SU-DHL-6 (cell line): Measurements from ENCODE around the gene BNC2.

Experiments used
- H2AFZ ChIP-seq: fragments of 200-600 bp; sonication (generic); 2 replicates; pipeline ENCODE4 v1.6.1; 2014; ENCODE audit warnings: low read depth, mild to moderate bottlenecking, moderate library complexity, mixed read lengths, antibody characterized with exemption, low read length; ENCODE audit not compliant: severe bottlenecking
- H3F3A ChIP-seq: fragments of 200-600 bp; shearing (Covaris generic); 2 replicates; pipeline ENCODE4 v1.6.0; 2016; ENCODE audit warnings: antibody characterized with exemption, mild to moderate bottlenecking; ENCODE audit not compliant: insufficient read depth
- H3K27ac ChIP-seq: fragments of 200-600 bp; sonication (generic); 2 replicates; pipeline ENCODE4 v1.5.1; 2016; ENCODE audit warnings: low read depth, mild to moderate bottlenecking, low read length, moderate library complexity, mixed read lengths
- H3K27me3 ChIP-seq: fragments of 200-600 bp; sonication (generic), shearing (Covaris generic); 2 replicates; pipeline ENCODE4 v1.6.0; 2014; ENCODE audit warnings: mild to moderate bottlenecking, low read length
- H3K36me3 ChIP-seq: fragments of 200-600 bp; sonication (generic); 2 replicates; pipeline ENCODE4 v1.6.1; 2014; ENCODE audit warnings: mild to moderate bottlenecking, low read length, mixed read lengths
- H3K4me2 ChIP-seq: fragments of 300-600, 200-600 bp; shearing (Covaris generic), sonication (generic); 2 replicates; pipeline ENCODE4 v1.6.0; 2014; ENCODE audit warnings: low read length, low read depth, mild to moderate bottlenecking; ENCODE audit not compliant: poor library complexity, severe bottlenecking
- H3K4me3 ChIP-seq: fragments of 200-600 bp; sonication (generic); 2 replicates; pipeline ENCODE4 v1.5.1; 2014; ENCODE audit warnings: antibody characterized with exemption, low read length, mild to moderate bottlenecking, mixed read lengths; ENCODE audit not compliant: insufficient read depth, poor library complexity, severe bottlenecking
- H3K79me2 ChIP-seq: fragments of 200-600 bp; sonication (generic); 2 replicates; pipeline ENCODE4 v1.6.1; 2014; ENCODE audit warnings: mild to moderate bottlenecking, low read length, moderate library complexity; ENCODE audit not compliant: insufficient read depth
- H3K9ac ChIP-seq: fragments of 200-600 bp; sonication (generic); 2 replicates; pipeline ENCODE4 v1.7.0; 2014; ENCODE audit warnings: mild to moderate bottlenecking, low read length
- H3K9me2 ChIP-seq: fragments of 200-600 bp; sonication (generic); replicated peaks from 2 replicates; pipeline ENCODE4 v1.6.1; 2014; ENCODE audit warnings: low read length; ENCODE audit not compliant: insufficient read depth
- H3K9me3 ChIP-seq: fragments of 200-600 bp; sonication (generic); 2 replicates; pipeline ENCODE4 v1.6.1; 2014; ENCODE audit warnings: low read length, mixed read lengths; ENCODE audit not compliant: insufficient read depth
- H4K20me1 ChIP-seq: fragments of 200-600 bp; sonication (generic); 2 replicates; pipeline ENCODE4 v1.6.1; 2014; ENCODE audit warnings: low read depth, mild to moderate bottlenecking, antibody characterized with exemption, low read length, moderate library complexity, mixed read lengths
- CTCF ChIP-seq: fragments of 200-600 bp; sonication (generic); IDR thresholded peaks from one replicate; pipeline ENCODE4 v1.5.1; 2017; ENCODE audit warnings: antibody characterized with exemption, mild to moderate bottlenecking, low read length, moderate library complexity; ENCODE audit not compliant: insufficient read depth, poor library complexity, severe bottlenecking
- EZH2phosphoT487 ChIP-seq: fragments of 200-600 bp; sonication (generic), shearing (Covaris generic); conservative IDR thresholded peaks from 2 replicates; pipeline ENCODE4 v1.6.1; 2018; ENCODE audit warnings: mild to moderate bottlenecking, antibody characterized with exemption, low read length, moderate library complexity, mixed read lengths

BNC2 gene

GRCh38 chr9:16626577-16627130 is 243.8 kb downstream of the BNC2 start:
- Histone ChIP-seq H3K4me3 (no peak overlapping the region), H3K79me2 (no peaks in the 10 kb centered on the region), H3K27ac (no peak overlapping the region), H3K9me3 (no peaks in the 10 kb centered on the region), H3F3A (no peaks in the 10 kb centered on the region), H4K20me1 (no peaks in the 10 kb centered on the region), H2AFZ (no peak overlapping the region), H3K4me2 (no peak overlapping the region), H3K9ac (no peak overlapping the region), H3K27me3 (no peaks in the 10 kb centered on the region), H3K36me3 (no peaks in the 10 kb centered on the region), H3K9me2 (no peaks in the 10 kb centered on the region)
- TF ChIP-seq CTCF: no peak
- no peak for TF ChIP-seq EZH2phosphoT487

GRCh38 chr9:16625811-16626210 is 244.7 kb downstream of the BNC2 start:
- Histone ChIP-seq H3K9me2 (no peaks in the 10 kb centered on the region), H2AFZ (no peak overlapping the region), H4K20me1 (no peaks in the 10 kb centered on the region), H3K4me3 (no peak overlapping the region), H3K79me2 (no peaks in the 10 kb centered on the region), H3K36me3 (no peaks in the 10 kb centered on the region), H3K27ac (no peak overlapping the region), H3K9ac (no peak overlapping the region), H3K27me3 (no peaks in the 10 kb centered on the region), H3F3A (no peaks in the 10 kb centered on the region), H3K9me3 (no peaks in the 10 kb centered on the region), H3K4me2 (no peak overlapping the region)
- TF ChIP-seq CTCF: no peak
- TF ChIP-seq EZH2phosphoT487: no peak

DNA sequence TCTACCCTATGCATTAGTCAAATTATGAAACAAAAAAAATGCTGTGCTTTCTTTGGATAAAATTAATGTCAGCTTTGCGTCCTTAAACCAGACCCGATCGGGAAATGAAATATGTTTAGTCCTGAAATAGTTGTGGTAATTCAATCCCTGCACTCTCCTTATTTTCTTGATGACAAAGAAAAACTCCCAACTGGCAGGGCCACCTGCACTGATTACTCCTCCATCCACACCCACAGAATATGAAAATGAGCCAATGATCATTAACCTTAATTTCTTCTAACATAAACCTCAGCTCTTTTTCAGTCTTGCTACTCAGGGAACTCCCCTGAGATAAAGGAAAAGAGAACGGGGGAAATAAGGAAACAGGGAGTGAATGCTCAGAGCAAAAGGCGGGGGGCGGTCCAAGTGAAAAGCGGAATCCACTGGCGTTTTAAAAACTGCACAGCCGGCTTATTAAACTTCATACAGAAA is 245.3 kb downstream of the BNC2 start:
- Histone ChIP-seq H3K27ac (no peak overlapping the region), H2AFZ (no peak overlapping the region), H3K9me3 (no peaks in the 10 kb centered on the region), H3K9ac (no peak overlapping the region), H4K20me1 (no peaks in the 10 kb centered on the region), H3K4me3 (no peak overlapping the region), H3F3A (no peaks in the 10 kb centered on the region), H3K79me2 (no peaks in the 10 kb centered on the region), H3K9me2 (no peaks in the 10 kb centered on the region), H3K4me2 (no peak overlapping the region), H3K27me3 (no peaks in the 10 kb centered on the region), H3K36me3 (no peaks in the 10 kb centered on the region)
- TF ChIP-seq EZH2phosphoT487 (no peak), CTCF (no peak)
